ENCODE data around the gene ARHGAP18.

ARHGAP18 gene

GRCh38 chr6:129670634-129671033 lies 39.3 kb downstream of the ARHGAP18 start:
- DNase-seq (ENCODE audit: low read depth, low spot score), result no peak

GRCh38 chr6:129667621-129668020 lies 42.4 kb downstream of the ARHGAP18 start:
- DNase-seq (ENCODE audit: low read depth, low spot score), result no peak

GRCh38 chr6:129667034-129667433 lies 42.9 kb downstream of the ARHGAP18 start:
- DNase-seq (ENCODE audit: low read depth, low spot score), result no peak

- no peak for DNase-seq (ENCODE audit: low read depth, low spot score)
These were observed 44.4 kb downstream of the ARHGAP18 start for GRCh38 chr6:129665555-129665954.

GRCh38 chr6:129663531-129663930 lies 46.4 kb downstream of the ARHGAP18 start:
- no peak for DNase-seq (ENCODE audit: low read depth, low spot score)

GRCh38 chr6:129662980-129663431 lies 47.0 kb downstream of the ARHGAP18 start:
- DNase-seq (ENCODE audit: low read depth, low spot score), result no peak

- DNase-seq (ENCODE audit: low read depth, low spot score), result no peak
These were observed 47.6 kb downstream of the ARHGAP18 start for GRCh38 chr6:129662406-129662766.

GRCh38 chr6:129661536-129662405 lies 48.2 kb downstream of the ARHGAP18 start:
- DNase-seq (ENCODE audit: low read depth, low spot score), result no peak

GRCh38 chr6:129660346-129660676 lies 49.7 kb downstream of the ARHGAP18 start:
- DNase-seq (ENCODE audit: low read depth, low spot score), result no peak

GRCh38 chr6:129659590-129660345 lies 50.2 kb downstream of the ARHGAP18 start:
- DNase-seq (ENCODE audit: low read depth, low spot score), result no peak

- no peak for DNase-seq (ENCODE audit: low read depth, low spot score)
These were observed 50.8 kb downstream of the ARHGAP18 start for GRCh38 chr6:129659167-129659566.

- DNase-seq (ENCODE audit: low read depth, low spot score), result no peak
These were observed 52.5 kb downstream of the ARHGAP18 start for GRCh38 chr6:129657483-129657882.

- no peak for DNase-seq (ENCODE audit: low read depth, low spot score)
These were observed 54.6 kb downstream of the ARHGAP18 start for GRCh38 chr6:129655334-129655733.

- no peak for DNase-seq (ENCODE audit: low read depth, low spot score)
These were observed 56.2 kb downstream of the ARHGAP18 start for GRCh38 chr6:129653746-129654145.

GRCh38 chr6:129653229-129653628 lies 56.7 kb downstream of the ARHGAP18 start:
- no peak for DNase-seq (ENCODE audit: low read depth, low spot score)

GRCh38 chr6:129651291-129651691 lies 58.7 kb downstream of the ARHGAP18 start:
- DNase-seq (ENCODE audit: low read depth, low spot score), result no peak

- DNase-seq (ENCODE audit: low read depth, low spot score), result no peak
These were observed 61.0 kb downstream of the ARHGAP18 start for GRCh38 chr6:129648819-129649491.

GRCh38 chr6:129647044-129647443 lies 62.9 kb downstream of the ARHGAP18 start:
- no peak for DNase-seq (ENCODE audit: low read depth, low spot score)

- DNase-seq (ENCODE audit: low read depth, low spot score), result no peak
These were observed 63.3 kb downstream of the ARHGAP18 start for GRCh38 chr6:129646642-129647041.

- no peak for DNase-seq (ENCODE audit: low read depth, low spot score)
These were observed 64.0 kb downstream of the ARHGAP18 start for GRCh38 chr6:129645830-129646579.

GRCh38 chr6:129645106-129645829 lies 64.7 kb downstream of the ARHGAP18 start:
- no peak for DNase-seq (ENCODE audit: low read depth, low spot score)
